ENCODE data around the gene TMEM18.

TMEM18 gene

GRCh38 chr2:621303-622099 lies 55.7 kb downstream of the TMEM18 start:
- DNase-seq (no peak), ATAC-seq (no peak)
- no peaks in the 10 kb centered on the region for H3K36me3 Mint-ChIP-seq (ENCODE audit: low read depth)
- no peak overlapping the region for H3K4me3 Mint-ChIP-seq
- H3K27me3 Mint-ChIP-seq = peaks cover 4% of the 10 kb centered on the region
- H3K4me1 Mint-ChIP-seq = no peaks in the 10 kb centered on the region
- H3K27ac Mint-ChIP-seq = no peak overlapping the region
- H3K9me3 Mint-ChIP-seq = peaks cover 12% of the 10 kb centered on the region

- DNase-seq = no peak
- H3K4me3 Mint-ChIP-seq = no peak overlapping the region
- H3K9me3 Mint-ChIP-seq = peaks cover 12% of the 10 kb centered on the region
- no peaks in the 10 kb centered on the region for H3K4me1 Mint-ChIP-seq
- H3K27me3 Mint-ChIP-seq = peaks cover 7% of the 10 kb centered on the region
- H3K36me3 Mint-ChIP-seq (ENCODE audit: low read depth) = no peaks in the 10 kb centered on the region
- no peak overlapping the region for H3K27ac Mint-ChIP-seq
- ATAC-seq = no peak
Observed at GRCh38 chr2:620471-621302, 56.5 kb downstream of the TMEM18 start.

GRCh38 chr2:620004-620403 lies 57.2 kb downstream of the TMEM18 start:
- Mint-ChIP-seq H3K27me3 (peaks cover 8% of the 10 kb centered on the region), H3K36me3 (ENCODE audit: low read depth) (no peaks in the 10 kb centered on the region), H3K9me3 (peaks cover 12% of the 10 kb centered on the region), H3K4me1 (no peaks in the 10 kb centered on the region), H3K27ac (no peak overlapping the region), H3K4me3 (no peak overlapping the region)
- DNase-seq (no peak), ATAC-seq (no peak)

GRCh38 chr2:618422-618990 lies 58.7 kb downstream of the TMEM18 start:
- ATAC-seq (no peak), DNase-seq (no peak)
- Mint-ChIP-seq H3K36me3 (ENCODE audit: low read depth) (no peaks in the 10 kb centered on the region), H3K27ac (no peak overlapping the region), H3K4me3 (no peak overlapping the region), H3K4me1 (no peaks in the 10 kb centered on the region), H3K9me3 (peaks cover 12% of the 10 kb centered on the region), H3K27me3 (peaks cover 8% of the 10 kb centered on the region)

DNA sequence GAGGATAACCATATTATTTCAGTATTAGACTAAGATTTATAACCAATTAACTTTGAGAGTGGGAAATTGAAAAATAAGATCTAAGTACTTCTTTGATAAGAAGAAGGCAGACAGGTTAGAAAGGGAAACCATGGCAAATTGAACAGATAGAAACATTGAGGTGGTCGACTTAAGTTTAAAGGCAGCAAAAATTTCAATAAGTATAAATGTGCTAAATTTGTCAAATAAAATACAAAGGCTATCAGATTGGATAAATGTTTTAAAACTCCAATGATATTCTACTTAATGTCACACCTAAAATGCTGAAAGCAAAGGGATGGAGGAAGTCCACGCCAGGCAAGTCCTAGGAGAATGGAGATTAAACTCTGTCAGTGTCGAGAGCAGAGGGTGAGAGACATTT lies 59.2 kb downstream of the TMEM18 start:
- Mint-ChIP-seq H3K4me1 (no peaks in the 10 kb centered on the region), H3K27me3 (peaks cover 8% of the 10 kb centered on the region), H3K9me3 (peaks cover 12% of the 10 kb centered on the region), H3K4me3 (no peak overlapping the region), H3K36me3 (ENCODE audit: low read depth) (no peaks in the 10 kb centered on the region), H3K27ac (no peak overlapping the region)
- ATAC-seq = no peak
- DNase-seq = no peak
